GM10847 (cell line): Measurements from ENCODE around the gene RPN1.

ENCODE experiments used
- POLR2A ChIP-seq: IDR thresholded peaks from 2 replicates; pipeline ENCODE4 v1.6.1; 2011; ENCODE audit not compliant: insufficient read length; ENCODE audit errors: extremely low read depth

The RPN1 gene

DNA sequence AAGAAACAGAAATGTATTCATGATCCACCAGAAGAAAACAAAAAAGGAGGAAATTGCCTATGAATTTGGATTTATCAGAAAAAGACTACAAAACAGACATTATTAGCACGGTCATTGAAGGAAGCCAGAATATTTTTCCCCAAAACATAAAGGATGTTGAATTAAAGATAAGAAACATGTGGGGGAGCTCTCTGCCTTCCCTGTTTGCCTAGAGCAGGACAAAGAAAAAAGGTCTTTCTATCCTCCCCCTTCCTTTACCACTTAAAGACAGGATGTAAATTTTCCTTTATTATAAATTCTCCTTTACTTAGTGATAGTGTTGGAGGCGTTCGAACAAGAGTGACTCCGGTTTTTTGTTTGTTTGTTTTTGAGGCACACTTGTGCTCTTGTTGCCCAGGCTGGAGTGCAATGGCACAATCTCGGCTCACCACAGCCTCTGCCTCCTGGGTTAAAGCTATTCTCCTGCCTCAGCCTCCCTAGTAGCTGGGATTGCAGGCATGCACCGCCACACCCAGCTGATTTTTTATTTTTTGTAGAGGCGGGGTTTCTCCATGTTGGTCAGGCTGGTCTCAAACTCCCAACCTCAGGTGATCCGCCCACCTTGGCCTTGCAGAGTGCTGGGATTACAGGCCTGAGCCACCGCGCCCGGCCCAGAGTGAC lies 14.9 kb upstream of the RPN1 start:
- no peak for TF ChIP-seq POLR2A

DNA sequence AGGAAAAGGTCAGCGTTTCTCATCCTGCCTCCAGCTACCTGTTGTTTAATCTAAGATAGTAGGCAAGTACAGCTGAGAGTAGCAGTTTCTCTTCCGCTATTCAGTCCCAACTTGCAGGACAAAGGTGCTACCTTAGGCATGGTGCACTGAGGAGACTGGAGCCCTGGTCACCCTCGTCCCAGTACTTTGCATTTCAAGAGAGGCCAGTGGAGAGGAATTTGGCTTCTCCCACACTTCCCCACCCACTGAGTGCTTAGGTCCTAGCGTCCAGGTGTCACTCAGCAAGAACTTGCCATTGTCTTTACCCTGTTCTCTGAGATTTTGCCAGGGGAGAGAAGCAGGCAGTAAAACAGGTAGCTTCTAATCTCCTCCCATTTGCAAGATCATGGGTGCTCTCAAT lies 12.5 kb upstream of the RPN1 start:
- no peak for TF ChIP-seq POLR2A

- no peak for TF ChIP-seq POLR2A
These were observed 4.9 kb upstream of the RPN1 start for GRCh38 chr3:128655531-128655930.

GRCh38 chr3:128648940-128649663 lies 1.5 kb downstream of the RPN1 start:
- TF ChIP-seq POLR2A: no peak

DNA sequence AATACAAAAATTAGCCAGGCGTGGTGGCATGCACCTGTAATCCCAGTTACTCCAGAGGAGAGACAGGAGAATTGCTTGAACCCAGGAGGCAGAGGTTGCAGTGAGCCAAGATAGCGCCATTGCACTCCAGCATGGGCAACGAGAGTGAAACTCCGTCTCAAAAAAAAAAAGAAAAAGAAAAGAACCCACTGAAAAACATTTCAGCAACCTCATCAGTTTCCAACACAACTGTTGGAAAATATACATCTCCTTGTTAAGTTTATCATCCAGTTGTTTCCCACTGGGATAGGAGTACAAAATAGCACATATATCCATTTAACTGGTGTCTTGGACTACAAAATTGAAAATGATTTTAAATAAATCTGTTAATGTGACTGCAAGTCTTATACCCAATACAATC lies 2.2 kb downstream of the RPN1 start:
- TF ChIP-seq POLR2A: no peak

DNA sequence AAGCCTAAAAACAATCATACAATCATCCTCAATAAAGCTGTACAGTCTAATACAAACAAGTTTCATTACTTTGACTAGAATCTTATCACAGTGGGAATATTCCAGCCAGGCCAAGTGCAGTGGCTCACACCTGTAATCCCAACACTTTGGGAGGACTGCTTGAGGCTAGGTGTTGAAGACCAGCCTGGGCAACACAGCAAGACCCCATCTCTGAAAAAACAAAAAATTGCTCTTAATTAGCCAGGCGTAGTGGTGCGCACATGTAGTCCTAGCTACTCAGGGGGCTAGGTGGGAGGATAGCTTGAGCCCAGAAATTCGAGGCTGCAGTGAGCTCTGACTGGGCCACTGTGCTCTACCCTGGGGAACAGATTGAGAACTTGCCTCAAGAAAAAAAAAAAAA lies 3.3 kb downstream of the RPN1 start:
- TF ChIP-seq POLR2A: no peak

- TF ChIP-seq POLR2A: no peak
These were observed 16.5 kb downstream of the RPN1 start for GRCh38 chr3:128634075-128634611.

GRCh38 chr3:128632301-128632700 lies 18.3 kb downstream of the RPN1 start:
- no peak for TF ChIP-seq POLR2A

DNA sequence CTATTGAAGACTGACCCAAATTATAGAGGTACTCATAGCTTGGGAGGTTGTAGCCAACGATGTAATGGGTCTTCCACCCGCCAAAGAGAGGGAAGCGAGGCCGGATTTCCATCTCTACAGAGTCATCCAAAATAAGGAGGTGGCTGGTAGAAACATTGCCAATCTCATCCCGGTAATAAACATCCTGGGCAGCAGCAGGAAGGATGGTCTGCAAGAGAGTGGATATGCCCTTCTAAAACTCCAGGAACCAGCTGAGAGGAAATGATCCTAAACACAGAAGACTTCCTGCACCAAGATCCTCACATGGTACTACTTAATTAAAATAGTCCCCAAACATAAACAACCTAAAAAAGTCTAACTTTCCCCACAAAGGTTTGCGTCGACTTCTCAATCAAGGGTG lies 20.7 kb downstream of the RPN1 start:
- TF ChIP-seq POLR2A: no peak

GRCh38 chr3:128625409-128625945 lies 25.1 kb downstream of the RPN1 start:
- no peak for TF ChIP-seq POLR2A

DNA sequence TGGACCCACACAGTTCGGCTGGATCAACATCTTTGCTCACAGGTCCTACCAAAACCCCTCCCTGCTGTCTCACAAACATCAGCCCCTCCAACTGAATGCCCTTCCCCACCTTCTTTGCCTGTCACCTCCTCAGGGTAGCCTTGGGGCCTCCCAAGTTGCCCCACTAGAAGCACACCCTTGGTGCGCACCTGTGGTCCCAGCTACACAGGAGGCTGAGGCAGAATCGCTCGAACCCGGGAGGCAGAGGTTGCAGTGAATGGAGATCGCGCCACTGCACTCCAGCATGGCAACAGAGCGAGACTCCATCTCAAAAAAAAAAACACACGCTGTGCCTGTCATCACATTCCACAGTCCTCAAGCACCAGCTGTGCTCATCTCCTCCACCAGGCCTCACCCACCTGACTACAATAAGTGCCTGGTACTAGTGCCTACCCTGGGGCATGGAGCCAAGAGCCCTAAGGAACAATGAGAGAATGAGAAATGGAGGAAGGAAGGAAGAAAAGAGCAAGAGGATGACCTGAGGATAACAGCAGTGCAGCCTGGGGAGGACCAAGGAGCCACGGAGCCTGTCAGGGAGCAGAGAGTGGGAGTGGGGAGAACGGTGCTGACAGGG lies 26.0 kb downstream of the RPN1 start:
- no peak for TF ChIP-seq POLR2A

GRCh38 chr3:128623762-128624176 lies 26.8 kb downstream of the RPN1 start:
- TF ChIP-seq POLR2A: no peak

DNA sequence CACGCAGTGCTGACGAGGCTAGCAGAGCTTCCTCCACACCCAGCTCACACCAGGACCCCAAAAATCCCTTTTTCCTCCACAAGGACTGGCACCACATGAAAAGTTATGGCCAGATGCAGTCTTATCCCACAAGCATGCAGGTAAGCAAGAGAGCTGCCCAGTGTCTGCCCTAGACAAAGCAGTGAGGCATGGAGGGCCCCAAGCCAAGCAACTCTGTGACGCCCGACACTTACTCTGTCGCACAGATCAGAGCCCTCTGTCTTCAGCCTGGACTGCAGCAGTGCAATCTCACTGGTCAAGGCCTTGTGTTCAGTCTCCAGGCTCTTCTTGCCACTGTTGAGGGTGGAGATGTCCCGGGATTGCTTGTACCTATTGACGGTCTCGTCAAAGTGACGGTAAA lies 28.7 kb downstream of the RPN1 start:
- TF ChIP-seq POLR2A: no peak

GRCh38 chr3:128621234-128621633 lies 29.4 kb downstream of the RPN1 start:
- TF ChIP-seq POLR2A: no peak

DNA sequence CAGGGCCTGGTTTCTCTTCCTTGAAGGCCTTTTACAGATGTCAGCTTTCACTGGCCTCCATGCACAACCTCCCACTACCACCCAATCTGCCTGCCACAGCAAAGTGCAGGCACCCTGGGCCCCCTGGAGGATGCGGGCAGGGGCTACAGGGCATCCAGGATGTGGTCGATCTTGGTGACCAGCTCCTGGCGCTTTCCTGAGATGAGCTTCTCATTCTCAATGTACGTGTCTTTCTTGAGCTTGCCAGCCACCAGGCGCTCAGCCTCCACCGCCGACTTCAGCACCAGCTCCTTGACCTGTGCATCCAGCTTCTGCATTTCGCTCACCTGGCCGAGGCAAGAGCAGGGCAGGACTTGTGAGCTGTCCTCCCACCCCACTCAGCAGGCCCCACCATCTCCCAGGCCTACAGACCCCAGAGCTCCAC lies 30.3 kb downstream of the RPN1 start:
- no peak for TF ChIP-seq POLR2A
